Stimulated activated CD4-positive, alpha-beta T cell treated with anti-CD3 and anti-CD28 coated beads, Interleukin-4, amount 100 ng/mL, for 4 hours (primary cell): ENCODE data around the gene EMC8.
A peak's percentile ranks its signal among the peaks of the same experiment; 100 is the strongest.

Experiments
- DNase-seq, 2 experiments: peaks; one replicate each; pipeline ENCODE4 v3.0.0-alpha.2; 2020

EMC8 gene

DNA sequence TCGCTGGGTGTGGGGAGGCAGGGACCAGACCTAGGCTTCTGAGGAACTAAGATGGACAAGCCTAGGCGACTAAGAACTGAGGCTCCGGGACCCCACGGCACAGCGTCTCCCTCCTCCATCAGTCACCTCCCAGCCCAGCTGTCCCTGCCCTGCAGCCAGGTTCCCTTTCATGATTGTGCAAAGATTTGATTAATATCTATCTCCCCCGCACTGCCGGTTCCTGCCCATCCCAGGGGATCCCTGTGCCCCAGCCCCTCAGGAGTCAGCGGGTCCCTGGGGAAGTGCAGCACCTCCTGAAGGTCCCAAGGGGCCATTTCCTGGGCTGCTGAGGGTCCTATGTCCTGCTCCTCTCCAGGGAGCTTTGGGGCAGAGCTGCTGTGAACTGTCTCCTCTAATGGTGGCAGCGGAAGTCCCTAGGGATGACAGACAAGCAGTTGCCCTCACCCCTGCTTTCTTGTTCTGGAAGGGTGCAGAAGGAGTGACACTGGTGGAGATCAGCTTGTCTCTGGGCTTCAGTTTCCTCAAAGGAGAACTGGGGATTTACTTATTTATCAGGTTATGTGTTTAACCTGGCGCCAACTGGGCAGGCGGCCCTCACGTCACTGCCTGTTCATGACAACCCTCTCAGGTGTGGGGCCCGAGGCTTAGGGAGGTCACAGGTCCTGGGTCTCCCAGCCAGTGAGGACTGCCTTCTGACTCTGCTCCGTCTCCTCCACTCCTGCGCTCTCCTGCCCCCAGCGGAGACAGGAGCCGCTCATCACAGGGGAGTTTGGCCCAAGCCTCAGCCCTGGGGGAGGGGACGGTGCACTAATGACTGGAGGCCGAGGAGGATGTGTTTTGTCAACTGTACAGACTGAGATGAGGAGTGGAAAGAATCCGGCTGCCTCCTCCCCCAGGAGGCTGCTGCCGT is 46.6 kb downstream of the EMC8 start:
- DNase-seq = no peak

DNA sequence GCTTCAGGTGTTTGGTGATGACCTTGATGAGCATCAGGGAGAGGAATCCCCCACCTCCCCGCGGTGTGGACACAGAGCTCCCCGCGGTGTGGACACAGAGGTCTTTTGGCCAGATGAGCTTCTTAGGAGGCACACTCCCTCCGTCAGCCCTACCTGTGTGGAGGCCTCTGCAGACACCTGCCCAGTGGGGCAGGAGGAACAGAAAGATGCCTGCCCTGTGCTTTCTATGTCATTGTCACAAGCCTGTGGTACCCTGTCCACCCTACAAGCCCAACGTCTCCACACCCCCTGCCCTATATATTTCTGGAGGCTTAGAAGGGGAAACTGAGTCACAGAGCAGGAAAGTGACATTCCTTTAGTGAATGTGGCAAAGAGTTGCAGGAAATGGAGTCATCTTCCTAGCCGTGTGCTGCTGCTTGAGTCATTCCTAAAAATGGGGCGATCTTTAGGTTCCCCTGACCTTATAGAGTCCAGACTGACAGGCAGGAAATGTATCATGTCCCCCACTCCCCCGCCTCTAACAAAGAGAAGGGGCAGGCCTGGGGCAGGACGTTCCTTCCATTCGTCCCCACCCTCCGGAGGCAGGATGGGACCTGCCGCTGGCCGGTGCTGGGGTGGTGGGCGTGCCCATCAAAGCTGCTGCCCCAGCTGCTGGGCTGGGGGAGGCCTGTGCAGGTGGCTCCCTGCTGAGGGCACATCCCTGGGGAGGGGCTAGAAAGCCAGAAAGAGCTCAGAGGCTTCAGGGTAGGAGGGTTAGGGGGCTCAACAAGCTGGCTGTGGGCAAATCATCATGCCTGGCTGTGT is 47.4 kb downstream of the EMC8 start:
- no peak for DNase-seq

DNA sequence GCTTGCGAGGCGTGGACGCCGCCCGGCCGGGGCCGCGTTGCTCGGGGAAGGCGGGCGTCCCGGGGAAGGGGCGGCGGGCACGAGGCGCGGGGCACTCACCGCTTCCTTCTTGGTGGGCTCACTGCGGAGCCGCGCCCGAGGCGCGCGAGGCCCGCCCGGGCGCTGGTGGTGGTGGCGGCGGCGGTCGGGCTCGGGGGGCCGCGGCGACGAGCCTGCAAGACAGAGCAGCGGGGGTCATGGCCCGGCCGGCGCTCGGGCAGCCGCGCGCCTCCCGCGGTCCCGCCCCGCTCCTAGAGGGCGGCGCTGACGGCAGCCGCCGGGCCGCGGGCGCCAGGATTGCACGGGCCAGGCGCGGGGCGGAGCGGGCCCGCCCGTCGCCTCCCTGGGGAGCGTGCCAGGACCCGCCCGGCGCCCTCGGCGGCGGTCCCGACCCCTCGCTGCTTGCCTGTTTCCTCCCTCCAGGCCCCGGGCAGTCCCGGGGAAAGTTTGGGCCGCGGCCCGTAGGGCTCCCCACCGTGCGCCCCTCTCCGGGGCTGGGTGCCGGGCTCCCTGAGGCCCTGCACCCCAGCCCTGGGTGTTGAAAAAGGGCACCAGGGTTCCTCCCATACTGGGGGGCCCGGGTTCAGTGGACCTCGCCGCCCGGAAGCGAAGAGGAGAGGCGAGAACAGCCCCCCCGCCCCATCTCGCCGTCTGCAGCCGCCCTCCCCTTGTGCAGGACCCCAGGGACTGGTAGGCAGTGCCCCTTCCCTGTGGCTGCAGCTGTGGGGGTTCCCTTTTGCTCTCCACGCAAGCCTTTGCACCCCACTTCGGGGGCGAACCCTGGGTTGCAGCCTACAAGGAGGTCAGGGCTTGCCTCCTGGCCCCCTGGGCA is 48.3 kb downstream of the EMC8 start, which contains the start of gene C16orf74:
Gene C16orf74 (minus strand): TSS at position 270 of the 871 bp plus-strand sequence. CDS start 15,879 bp downstream, outside the sequence.
- DNase-seq = peak in 1 of 2 experiments; percentile 20

DNA sequence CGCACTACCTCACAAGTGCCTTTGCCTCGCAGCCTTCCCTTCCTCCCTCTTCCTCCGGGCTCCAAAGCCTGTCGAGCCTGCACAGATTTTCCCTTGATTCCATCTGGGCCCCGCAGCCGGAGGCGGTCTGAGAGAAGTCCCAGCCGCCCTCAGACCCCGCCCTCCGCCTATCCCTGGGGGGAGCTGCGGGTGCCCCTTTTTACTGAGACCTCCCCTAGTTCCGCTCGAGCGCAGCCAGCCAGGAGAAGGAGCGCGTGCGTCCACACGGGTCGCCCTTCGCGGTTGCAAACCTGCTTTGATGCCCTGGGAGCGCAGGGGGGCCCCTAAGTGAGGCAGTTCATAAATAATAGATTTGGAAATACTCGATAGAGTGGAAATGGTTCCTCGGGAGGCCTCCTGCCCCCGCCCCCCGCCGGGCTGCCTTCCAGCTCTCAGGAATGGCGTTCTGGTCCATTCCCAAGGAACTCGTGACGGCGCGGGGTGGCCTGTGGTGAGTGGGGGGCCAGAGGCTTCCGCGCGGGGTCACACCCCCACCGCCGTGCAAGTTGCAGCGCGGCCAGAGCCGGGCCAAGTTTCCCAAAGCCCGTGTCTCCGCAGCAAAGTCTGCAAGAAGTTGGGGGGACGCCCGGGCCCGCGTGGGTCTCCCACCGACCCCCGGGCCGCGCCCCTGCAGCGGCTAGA is 49.1 kb downstream of the EMC8 start:
- DNase-seq = no peak

DNA sequence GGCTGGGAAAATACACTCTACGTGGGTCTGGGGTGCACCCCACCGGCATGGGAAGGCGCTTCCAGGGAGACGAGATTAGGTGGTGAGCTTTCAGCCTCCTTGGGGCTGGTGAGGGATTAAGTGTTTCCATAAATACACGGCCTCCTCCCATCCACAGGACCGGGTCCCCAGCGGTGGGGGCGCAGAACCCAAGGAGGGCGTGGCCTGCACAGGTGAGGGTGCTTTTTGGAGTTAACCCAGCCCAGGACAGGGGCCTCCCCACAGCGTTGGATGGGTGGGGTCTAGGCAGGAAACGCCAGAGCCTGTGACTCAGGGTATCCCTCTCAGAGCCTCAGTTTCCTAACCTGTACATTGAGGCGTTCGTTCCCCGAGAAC is 49.6 kb downstream of the EMC8 start:
- no peak for DNase-seq

DNA sequence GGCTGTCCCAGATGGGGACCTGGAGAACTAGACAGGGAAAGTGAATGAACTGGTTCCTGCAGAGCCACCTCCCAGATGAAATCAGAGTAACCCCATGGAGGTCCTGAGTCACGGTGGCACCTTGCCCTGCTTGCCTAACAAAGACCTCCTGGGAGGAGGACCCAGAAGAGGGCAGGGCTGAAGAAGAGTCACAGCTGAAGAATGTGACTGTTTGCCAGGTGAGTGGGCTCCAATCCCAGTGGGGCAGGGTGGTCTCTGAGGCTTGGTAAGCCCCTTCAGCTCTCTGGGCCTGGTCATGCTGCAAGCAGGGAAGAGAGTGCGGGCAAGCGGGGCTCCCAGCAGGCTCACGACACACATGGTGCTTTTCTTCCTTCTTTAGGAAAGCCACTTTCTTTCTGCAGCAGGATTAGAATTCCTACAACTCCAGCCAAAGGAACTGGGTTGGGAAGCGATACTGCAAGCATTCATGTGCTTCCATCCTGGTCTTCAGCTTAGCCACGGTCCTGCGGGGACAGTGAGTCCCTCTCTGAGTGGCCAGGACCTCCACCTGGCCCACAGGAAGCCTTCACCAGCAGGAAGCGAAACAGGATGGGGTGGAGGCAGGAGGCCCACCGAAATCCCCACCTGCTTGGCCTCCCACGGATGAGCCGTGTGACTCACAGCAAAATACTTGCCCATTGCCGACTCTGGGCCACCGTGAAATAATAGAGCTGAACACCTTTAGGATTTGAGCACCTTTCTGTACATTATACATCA is 52.7 kb downstream of the EMC8 start:
- no peak for DNase-seq

DNA sequence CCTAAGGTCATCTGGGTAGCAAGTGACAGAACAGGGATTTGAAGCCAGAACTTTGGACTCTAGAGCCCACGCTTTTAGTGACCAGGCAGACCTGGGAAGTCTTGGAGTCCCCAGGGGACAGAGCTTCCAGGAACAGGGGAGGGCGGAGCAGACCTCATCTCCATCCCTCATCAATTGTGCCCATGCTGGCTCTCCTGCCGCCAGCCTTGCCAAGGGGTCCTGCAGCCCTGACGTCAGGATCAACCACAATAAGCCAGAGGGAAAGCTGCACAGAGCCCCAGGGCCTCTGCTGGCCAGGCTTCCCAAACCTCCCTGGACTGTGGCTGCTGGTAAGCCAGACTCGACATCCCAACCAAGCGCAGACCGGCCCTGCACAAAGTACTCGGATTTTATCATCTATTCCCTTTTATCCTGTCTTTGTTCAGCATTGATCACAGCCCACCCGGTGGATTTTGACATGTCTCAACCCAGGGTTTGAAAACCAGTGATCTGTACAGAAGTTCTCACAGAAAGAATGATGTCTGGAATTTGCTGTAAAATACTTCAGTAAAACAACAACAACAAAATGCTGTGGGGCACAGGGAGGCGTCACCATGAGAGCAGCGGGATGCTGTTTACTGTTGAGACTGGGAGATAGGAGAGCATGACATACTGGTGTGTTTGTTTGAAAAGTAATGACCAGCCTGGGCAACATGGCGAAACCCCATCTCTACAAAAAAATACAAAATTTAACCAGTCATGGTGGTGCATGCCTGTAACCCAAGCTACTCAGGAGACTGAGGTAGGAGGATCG is 60.2 kb downstream of the EMC8 start:
- DNase-seq = no peak

DNA sequence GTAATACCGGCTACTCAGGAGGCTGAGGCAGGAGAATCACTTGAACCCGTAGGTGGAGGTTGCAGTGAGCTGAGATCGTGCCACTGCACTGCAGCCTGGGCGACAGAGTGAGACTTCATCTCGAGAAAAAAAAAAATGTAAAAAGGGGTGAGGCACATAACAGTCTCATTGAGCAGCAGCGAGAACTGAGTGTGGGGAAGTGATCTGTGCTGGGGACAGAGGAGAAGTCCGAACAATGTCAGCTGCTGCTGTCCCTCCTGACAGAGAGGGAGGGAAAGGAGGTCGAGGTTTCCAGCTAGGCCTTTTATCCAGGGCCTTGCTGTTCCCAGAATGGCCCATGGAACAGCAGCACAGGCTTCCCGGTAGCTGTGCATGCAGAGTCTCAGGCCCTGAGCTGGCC is 62.4 kb downstream of the EMC8 start:
- DNase-seq = no peak

DNA sequence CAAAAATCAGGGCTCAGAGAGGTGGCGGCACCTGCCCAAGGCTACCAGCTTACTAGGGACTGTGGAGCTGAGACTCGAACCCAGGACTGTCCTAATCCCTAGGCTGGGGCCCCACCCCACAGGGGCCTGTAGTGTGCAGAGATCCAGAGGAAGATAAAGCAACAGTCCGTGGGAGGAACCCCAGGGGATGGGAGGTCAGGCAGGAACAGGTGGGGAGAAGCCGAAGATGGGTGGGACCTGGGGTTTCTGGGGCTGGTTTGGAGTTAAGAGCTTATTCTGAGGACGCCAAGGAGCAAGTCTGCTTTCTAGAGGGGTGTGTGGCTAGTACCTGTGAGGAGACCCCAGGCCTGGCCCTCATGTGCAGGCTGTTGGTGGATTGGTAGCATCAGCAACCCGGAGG is 63.4 kb downstream of the EMC8 start:
- no peak for DNase-seq

DNA sequence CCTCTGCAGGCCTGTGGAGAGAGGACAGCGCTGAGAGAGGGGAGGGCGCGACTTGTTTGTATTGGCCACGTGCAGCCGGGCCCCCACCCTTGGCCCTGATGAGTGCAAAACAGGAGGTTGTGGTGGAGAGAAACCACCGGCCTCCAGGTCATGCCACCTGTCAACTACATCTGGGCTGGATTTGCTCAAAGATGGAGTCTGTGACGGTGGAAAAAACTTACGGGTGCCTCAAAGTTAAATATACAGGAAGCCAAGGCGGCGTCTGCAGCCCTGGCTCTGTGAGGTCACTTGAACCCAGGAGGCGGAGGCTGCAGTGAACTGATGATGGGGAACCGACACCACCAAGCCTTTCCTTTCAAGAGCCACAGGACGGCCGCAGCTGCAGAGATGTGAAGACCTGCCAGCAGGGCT is 64.1 kb downstream of the EMC8 start:
- peak in 1 of 2 experiments; percentile 9 for DNase-seq

DNA sequence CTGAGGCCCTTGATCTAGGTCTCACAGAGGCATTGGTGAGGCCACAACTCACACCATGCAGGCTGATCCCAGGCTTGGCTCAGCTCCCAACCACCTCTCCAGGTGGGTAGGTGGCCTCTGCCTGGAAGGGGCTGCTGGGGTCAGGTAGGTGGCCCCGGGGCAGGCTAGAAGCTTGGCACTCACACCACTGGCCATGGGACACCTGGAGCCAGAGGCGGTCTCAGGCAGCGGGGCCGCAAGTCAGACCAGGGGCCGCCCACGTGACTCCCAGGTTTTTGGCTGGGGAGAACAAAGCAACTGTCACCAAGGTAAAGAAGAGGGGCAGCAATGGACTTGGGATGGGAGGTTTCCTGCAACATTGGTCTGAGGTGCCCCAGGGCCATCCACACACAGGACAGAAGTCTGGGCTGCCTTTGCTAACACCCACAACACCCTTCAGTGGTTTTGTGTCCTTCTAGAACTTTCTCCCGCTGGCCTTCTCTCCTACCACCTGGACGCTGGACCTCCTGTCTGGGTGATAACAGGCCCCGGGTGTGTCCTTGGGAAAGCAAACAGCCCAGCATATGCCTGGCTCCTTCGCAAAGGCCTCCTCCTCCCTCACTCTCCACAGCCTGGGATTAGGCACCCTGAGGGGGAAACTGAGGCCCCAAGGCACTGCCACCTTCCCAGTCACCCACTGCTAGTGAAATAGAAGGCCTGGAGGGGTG is 64.9 kb downstream of the EMC8 start:
- DNase-seq = no peak

DNA sequence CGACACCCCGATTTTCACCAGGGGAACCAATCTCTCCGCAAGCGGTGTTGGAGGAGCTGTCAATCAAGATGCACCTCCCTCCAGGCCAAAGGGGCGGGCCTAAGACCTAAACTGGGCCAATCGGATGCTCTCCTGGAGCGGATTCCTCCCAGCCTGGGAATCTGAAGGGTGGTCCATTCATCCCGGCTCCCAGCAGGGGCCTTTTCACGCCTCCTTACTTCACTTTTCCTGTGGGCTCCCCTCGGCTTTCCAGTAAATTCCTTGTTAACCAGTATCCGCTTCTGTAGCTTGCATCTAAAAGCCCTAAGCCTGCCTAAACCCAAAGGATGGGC is 65.5 kb downstream of the EMC8 start:
- no peak for DNase-seq

DNA sequence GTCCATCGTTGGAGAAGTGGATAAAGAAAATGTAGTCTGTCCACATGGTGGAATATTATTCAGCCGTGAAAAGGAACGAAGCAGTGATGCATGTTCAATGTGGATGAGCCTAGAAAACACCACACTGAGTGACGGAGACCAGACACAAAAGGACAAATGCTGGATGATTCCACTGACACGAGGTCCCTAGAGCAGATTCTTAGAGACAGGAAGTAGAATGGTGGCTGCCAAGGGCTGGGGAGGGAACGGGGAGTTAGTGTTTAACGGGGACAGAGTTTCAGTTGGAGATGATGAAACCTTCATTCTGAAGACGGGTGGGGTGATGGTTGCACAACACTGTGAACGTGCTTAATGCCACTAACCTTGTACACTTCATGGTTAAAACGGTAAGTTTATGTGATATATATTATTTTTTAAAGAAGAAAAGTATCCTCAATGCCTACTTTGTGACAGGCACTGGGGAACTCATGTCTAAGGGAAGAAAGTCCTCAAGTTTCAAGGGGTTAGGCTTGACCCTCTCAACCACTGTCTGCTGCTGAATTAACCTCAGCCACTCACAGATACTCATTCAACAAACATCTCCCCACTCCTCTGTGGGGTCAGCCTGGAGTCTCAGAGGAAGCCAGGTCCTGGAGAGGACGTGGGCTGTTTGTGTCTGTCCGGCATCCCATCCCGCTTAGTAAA is 66.0 kb downstream of the EMC8 start:
- DNase-seq = no peak

DNA sequence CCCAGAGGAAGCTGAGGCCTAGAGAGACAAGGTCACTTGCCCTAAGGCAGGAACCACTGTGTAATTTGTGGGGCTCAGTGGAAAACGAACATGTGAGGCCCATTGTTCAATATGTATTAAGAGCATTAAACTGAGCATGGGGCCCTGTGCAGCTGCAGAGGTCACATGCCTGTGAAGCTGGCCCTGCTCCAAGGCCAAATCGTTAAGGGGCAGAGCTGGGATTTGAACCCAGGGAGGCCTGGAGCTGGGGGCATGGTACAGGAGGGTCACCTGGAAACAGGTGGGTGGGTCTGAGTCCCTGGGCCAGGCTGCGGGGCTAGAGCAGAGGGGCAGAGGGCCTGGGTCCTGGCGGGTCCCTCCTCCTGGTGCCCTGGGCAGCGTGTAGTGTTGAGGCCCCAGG is 68.2 kb downstream of the EMC8 start:
- no peak for DNase-seq

DNA sequence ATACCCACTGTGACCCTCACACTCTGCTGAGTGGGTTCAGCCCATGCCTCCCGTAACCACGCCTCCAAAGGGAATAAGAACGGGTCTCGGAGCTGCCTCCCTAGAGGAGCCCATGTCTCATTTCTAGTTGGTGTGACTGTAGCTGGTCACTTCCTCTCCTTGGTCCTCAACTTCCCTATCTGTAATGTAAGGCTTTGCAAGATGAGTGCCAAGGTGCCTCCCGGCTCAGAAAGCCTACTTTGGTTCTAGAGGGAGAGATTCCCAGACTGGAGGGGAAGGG is 69.2 kb downstream of the EMC8 start:
- DNase-seq = no peak

DNA sequence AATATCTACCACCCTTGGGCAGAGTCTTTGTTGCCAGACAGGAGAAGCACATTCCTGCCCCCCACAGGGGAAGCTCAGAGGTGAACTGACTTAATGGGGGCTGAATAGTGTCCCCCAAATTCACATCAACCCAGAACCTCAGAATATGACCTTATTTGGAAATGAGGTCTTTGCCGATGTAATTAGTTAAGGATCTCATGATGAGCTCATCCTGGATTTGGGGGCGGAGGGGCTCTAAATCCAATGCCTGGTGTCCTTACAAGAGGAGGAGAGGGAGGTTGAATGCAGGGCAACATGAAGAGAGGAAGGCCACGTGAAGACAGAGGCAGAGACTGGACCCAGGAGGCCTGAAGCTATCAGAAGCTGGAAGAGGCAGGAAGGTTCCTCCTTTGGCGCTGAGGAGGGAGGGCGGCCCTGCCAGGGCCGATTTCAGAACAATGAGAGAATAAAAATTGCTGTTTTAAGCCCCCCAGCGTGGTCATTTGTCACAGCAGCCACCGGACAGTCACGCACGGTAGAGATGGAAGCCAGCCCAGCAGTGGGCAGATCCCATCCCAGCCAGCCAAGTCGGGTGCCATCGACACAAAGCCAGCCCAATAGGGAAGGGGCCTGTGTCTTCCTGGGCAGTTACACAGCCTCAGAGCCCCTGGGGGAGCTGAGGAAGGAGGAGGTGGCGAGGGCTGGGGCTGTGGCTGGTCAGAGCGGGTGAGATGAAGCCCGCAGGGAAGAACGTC is 69.7 kb downstream of the EMC8 start:
- DNase-seq = no peak

DNA sequence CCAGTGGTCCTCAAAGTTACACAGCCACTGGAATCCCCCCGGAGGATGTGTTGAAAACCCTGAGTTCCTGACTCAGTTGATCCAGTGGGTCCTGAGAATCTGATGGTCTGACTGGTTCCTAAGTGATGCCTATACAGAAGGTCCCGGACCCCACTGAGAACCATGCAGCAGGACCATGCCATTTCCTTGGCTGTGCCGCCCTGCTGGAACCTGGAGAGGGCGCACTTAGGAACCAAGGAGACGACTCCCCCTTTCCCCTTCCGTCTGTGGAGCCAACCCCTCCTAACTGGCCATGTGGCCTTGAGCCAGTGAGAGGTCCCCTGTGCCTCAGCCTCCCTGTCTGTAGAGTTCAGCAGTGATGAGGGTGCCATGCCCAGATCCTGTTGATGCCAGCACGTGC is 70.5 kb downstream of the EMC8 start:
- DNase-seq = no peak
